ENCODE data around the gene PURA.
A peak's percentile ranks its signal among the peaks of the same experiment; 100 is the strongest.

Gene PURA

GRCh38 chr5:140113699-140114263 is at the start of gene PURA:
TSS of gene PURA (plus strand) at chr5:140114109. CDS start at chr5:140114182, 73 bp downstream.
- DNase-seq (ENCODE audit: low spot score) = peak; percentile 97

GRCh38 chr5:140072812-140073211 is 41.1 kb upstream of the PURA start:
- DNase-seq (ENCODE audit: low spot score) = no peak

DNA sequence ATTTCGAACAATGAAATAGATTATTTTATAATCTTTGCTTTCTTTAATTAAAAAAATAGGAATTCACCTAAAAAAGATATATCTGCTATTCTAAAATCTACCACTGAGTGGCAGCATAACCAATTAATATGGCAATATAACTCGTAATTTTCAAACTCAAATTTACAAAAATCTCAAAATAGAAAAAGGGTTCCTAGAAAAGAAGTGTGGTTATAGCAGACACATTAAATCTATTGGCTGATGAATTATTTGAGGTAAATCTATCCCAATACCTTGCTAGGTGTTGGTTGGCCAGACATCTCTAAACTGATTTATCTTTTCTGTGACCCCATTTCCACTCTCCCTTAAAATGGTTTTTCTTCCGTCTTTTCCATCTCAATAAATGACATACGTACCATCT is 40.6 kb upstream of the PURA start:
- DNase-seq (ENCODE audit: low spot score) = peak; percentile 50

GRCh38 chr5:140075371-140075770 is 38.5 kb upstream of the PURA start:
- no peak for DNase-seq (ENCODE audit: low spot score)

- DNase-seq (ENCODE audit: low spot score) = no peak
These were observed 37.8 kb upstream of the PURA start for GRCh38 chr5:140076142-140076541.

GRCh38 chr5:140076788-140077187 is 37.1 kb upstream of the PURA start:
- DNase-seq (ENCODE audit: low spot score) = no peak

DNA sequence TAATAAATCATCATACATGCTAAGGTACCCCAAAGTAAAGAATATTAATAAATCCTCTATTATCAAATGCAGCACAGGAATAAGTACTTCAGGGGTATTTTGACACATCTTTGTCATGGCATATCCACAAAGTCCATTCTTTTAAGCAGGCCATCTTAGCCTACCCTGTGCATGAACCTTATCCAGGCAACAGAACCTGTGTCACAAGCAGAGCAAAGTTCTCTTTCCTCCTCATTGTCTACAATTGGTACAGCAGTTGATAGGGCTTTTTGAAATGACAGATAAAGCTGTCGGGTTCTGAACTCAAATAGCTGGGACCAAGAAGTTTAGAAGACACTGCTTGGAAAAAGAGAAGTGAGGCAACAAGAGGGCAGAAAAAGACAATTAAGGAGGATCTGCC is 30.8 kb upstream of the PURA start:
- no peak for DNase-seq (ENCODE audit: low spot score)

GRCh38 chr5:140083650-140084049 is 30.3 kb upstream of the PURA start:
- DNase-seq (ENCODE audit: low spot score) = no peak

GRCh38 chr5:140084541-140084940 is 29.4 kb upstream of the PURA start:
- no peak for DNase-seq (ENCODE audit: low spot score)

- DNase-seq (ENCODE audit: low spot score) = no peak
These were observed 23.7 kb upstream of the PURA start for GRCh38 chr5:140090251-140090650.

DNA sequence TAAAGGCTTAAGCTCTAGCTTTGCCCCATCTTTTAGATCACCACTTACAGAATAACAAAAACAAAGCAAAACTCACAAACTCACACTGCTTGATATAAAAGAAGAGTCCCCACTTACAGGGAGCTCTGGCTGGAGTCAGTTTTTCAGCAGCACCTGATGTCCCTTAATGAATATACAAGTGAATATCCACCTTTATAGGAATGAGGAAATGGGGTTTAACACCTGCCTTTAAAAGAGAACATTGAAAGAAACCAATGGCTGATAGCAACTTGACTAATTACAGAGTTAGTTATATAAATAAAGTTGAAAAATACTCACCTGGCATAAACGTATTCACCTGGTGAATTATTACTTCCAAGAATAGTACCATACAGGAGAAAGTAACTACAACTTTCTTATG is 20.7 kb upstream of the PURA start:
- DNase-seq (ENCODE audit: low spot score) = no peak

DNA sequence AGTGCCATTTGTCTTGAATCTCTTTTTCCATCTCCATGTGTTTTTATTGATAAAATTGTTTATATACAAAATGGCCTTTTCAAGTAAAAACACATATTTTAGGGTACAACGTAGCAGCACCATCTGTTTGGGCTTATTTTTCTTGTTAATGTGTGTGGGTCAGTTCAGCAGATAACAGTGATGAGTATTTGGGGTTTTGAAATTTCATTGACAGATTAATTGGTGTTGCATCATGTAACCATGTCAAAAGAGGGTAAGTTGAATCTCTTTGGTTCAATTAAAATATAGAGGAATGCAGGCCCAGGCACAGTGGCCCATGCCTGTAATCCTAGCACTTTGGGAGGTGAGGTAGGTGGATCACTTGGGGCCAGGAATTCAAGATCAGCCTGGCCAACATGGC is 20.0 kb upstream of the PURA start:
- no peak for DNase-seq (ENCODE audit: low spot score)

- DNase-seq (ENCODE audit: low spot score) = no peak
These were observed 19.0 kb upstream of the PURA start for GRCh38 chr5:140094889-140095288.

- DNase-seq (ENCODE audit: low spot score) = no peak
These were observed 12.7 kb upstream of the PURA start for GRCh38 chr5:140101179-140101578.

DNA sequence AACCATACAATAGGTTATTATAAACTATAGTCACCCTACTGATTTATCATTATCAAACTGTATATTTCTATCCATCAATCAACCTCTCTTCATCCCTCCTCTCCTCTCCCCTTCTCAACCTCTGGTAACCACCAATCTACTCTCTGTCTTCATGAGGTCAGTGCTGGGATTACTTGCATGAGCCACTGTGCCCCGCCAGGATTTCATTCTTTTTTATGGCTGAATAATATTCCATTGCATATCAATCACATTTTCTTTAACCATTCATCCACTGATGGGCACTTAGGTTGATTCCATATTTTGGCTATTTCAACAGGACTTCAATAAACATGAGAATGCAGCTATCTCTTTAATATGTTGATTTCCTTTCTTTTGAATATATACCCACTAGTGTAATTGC is 10.8 kb upstream of the PURA start:
- no peak for DNase-seq (ENCODE audit: low spot score)

- DNase-seq (ENCODE audit: low spot score) = no peak
These were observed 9.8 kb upstream of the PURA start for GRCh38 chr5:140104100-140104499.

GRCh38 chr5:140106101-140106500 is 7.8 kb upstream of the PURA start:
- no peak for DNase-seq (ENCODE audit: low spot score)

DNA sequence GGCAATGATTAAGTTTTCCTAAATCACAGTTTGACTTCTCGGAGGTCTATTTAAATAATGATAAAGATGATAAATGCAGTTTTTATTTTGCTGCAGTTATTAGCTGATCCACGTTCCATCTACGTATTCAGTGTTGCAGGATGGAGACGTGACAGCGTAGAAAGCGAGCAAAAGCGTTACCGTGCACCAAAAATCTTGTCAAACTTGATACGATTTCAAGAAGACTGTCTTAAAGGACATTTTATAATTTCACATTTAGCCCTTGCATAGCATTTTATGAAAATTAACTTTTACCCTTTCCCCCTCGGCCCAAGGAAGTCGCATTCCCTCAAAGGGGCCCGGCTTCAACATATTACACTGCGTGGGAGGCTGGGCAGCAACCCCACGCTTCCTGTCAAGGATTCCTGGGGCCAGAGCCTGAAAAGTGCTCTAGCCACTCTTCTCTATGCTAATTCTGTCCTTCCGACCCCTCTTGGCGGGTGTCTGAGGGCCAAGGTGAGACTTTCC is 7.1 kb upstream of the PURA start:
- DNase-seq (ENCODE audit: low spot score) = no peak

DNA sequence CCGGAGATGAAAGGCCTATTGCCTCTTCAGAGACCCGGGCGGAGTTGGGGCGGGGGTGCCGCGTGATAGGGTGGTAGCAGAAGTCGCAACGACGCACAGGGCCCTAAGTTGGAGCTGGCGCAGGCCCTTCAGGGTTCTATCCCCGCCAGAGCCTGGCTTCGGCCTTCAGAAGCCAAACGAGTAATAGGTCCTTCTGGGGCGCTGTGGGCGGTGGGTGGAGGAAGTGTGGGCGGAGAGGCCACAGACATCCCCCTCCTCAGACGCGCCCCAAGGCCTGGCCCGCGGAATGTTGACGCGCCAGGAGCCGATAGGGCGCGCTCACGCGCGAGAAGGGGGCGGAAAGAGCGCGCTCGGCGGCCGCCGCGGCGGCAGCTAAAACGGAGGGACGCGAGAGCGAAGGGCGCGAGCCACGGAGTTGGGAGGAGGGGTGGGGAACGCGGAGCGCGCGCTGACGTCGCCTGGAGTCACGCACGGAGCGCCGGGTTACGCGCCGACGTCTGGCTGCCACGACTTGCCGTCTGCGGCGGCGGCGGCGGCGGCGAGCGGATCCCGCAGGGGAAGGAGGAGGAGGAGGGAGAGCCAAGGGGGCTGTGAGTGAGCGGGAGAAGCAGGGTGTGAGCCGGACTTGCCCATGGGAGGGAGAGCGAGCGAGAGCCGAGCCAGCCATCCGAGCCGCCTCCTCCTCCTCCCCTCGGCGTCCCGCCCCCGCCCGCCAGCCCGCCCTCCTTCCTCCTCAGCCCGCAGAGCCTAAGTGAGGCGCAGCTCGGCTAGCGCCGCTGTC is 6.4 kb upstream of the PURA start:
- DNase-seq (ENCODE audit: low spot score) = peak; percentile 94

GRCh38 chr5:140108093-140109017 is 5.6 kb upstream of the PURA start:
- DNase-seq (ENCODE audit: low spot score) = no peak

GRCh38 chr5:140109018-140109758 is 4.7 kb upstream of the PURA start:
- DNase-seq (ENCODE audit: low spot score) = no peak

Measured in CD4-positive, alpha-beta T cell treated with Interleukin-15 for 4 hours (primary cell).